Activated T-cell treated with anti-CD3 and anti-CD28 coated beads, Interleukin-2, amount 50 U/mL, for 4 hours (primary cell): ENCODE measurements around the gene STYK1. TPM values are rescaled to one million over a fixed set of nuclear protein-coding genes. Genes with fewer than 3 reads are reported as not detected.
"Not testable (repeated sequence)": the region's sequence is repeated elsewhere in the genome, so short reads cannot be mapped to it uniquely, and the experiment has no call there.

Experiments used
- ATAC-seq, 2 donors: fragments of 200-7000 bp; cut with Tn5 transposase; one replicate each; pipeline ENCODE4 v1.10.0; 2021
- DNase-seq: peaks from one replicate; pipeline ENCODE4 v3.0.0-alpha.2; 2020
- H3K27me3 Mint-ChIP-seq: one replicate; pipeline ENCODE4 v1.8.0; 2021; ENCODE audit warnings: low read depth, mixed read lengths
- H3K36me3 Mint-ChIP-seq: one replicate; pipeline ENCODE4 v1.8.0; 2022; ENCODE audit warnings: mixed read lengths; ENCODE audit not compliant: insufficient read depth
- H3K4me1 Mint-ChIP-seq: one replicate; pipeline ENCODE4 v1.8.0; 2021; ENCODE audit warnings: low read depth, mixed read lengths
- H3K4me3 Mint-ChIP-seq: one replicate; pipeline ENCODE4 v1.8.0; 2021; ENCODE audit warnings: mild to moderate bottlenecking, moderate library complexity, mixed read lengths
- H3K9me3 Mint-ChIP-seq: one replicate; pipeline ENCODE4 v1.8.0; 2021; ENCODE audit warnings: mixed read lengths
- total RNA-seq, 3 donors: library from RNA; stranded (reverse); gene quantifications; one replicate each; pipeline ENCODE4 v1.2.1, GENCODE V29; 2021

STYK1 gene
- total RNA-seq, 3 donors from 2014 or later = 0.25 to 0.33 (median 0.32) TPM

- Mint-ChIP-seq H3K4me3 (no peak overlapping the region), H3K36me3 (peaks cover 29% of the 10 kb centered on the region), H3K4me1 (no peaks in the 10 kb centered on the region), H3K9me3 (no peaks in the 10 kb centered on the region), H3K27me3 (no peaks in the 10 kb centered on the region)
- no peak for DNase-seq
- no peak for ATAC-seq
These were observed 78.0 kb downstream of the STYK1 start for GRCh38 chr12:10595881-10596280.

GRCh38 chr12:10590966-10591365, 82.9 kb downstream of the STYK1 start:
- Mint-ChIP-seq H3K36me3 (peaks cover 20% of the 10 kb centered on the region), H3K4me3 (no peak overlapping the region), H3K9me3 (no peaks in the 10 kb centered on the region), H3K27me3 (no peaks in the 10 kb centered on the region), H3K4me1 (no peaks in the 10 kb centered on the region)
- DNase-seq (no peak), ATAC-seq (no peak)

- Mint-ChIP-seq H3K9me3 (peaks cover 10% of the 10 kb centered on the region), H3K27me3 (no peaks in the 10 kb centered on the region), H3K4me3 (no peak overlapping the region), H3K36me3 (peaks cover 33% of the 10 kb centered on the region), H3K4me1 (no peaks in the 10 kb centered on the region)
- DNase-seq = no peak
- no peak for ATAC-seq
These were observed 89.4 kb downstream of the STYK1 start for GRCh38 chr12:10584415-10584814.

- H3K9me3 Mint-ChIP-seq = peaks cover 10% of the 10 kb centered on the region
- peaks cover 33% of the 10 kb centered on the region for H3K36me3 Mint-ChIP-seq
- no peak for ATAC-seq
These were observed 91.1 kb downstream of the STYK1 start for GRCh38 chr12:10582704-10583103.

GRCh38 chr12:10582133-10582532, 91.7 kb downstream of the STYK1 start:
- not testable (repeated sequence) for ATAC-seq, H3K27me3 Mint-ChIP-seq, DNase-seq, H3K9me3 Mint-ChIP-seq, H3K4me1 Mint-ChIP-seq, H3K4me3 Mint-ChIP-seq
- H3K36me3 Mint-ChIP-seq = peaks cover 30% of the 10 kb centered on the region

More at GRCh38 chr12:10582704-10583103, 91.1 kb downstream of the STYK1 start:
- H3K4me1 Mint-ChIP-seq = no peaks in the 10 kb centered on the region
- H3K4me3 Mint-ChIP-seq = no peak overlapping the region
- DNase-seq = no peak
- H3K27me3 Mint-ChIP-seq = no peaks in the 10 kb centered on the region

GRCh38 chr12:10574307-10574706, 99.5 kb downstream of the STYK1 start:
- H3K27me3 Mint-ChIP-seq = peaks cover 4% of the 10 kb centered on the region
- DNase-seq = no peak
- no peak for ATAC-seq
- H3K36me3 Mint-ChIP-seq = no peaks in the 10 kb centered on the region
- H3K4me3 Mint-ChIP-seq = no peak overlapping the region
- H3K9me3 Mint-ChIP-seq = no peaks in the 10 kb centered on the region
- peaks cover 2% of the 10 kb centered on the region for H3K4me1 Mint-ChIP-seq

- ATAC-seq, H3K4me1 Mint-ChIP-seq, DNase-seq, H3K4me3 Mint-ChIP-seq, H3K36me3 Mint-ChIP-seq, H3K9me3 Mint-ChIP-seq: not testable (repeated sequence)
- H3K27me3 Mint-ChIP-seq = peaks cover 12% of the 10 kb centered on the region
These were observed 101.8 kb downstream of the STYK1 start for GRCh38 chr12:10572021-10572490.

GRCh38 chr12:10571141-10571540, 102.7 kb downstream of the STYK1 start:
- DNase-seq (no peak), ATAC-seq (no peak)
- no peaks in the 10 kb centered on the region for H3K36me3 Mint-ChIP-seq
- H3K4me3 Mint-ChIP-seq = no peak overlapping the region
- peaks cover 12% of the 10 kb centered on the region for H3K27me3 Mint-ChIP-seq
- peaks cover 2% of the 10 kb centered on the region for H3K4me1 Mint-ChIP-seq
- no peaks in the 10 kb centered on the region for H3K9me3 Mint-ChIP-seq

Other genes with a start within 250 kb of the STYK1 start
- gene KLRC2, start 238.0 kb downstream of the STYK1 start, total RNA-seq = under 1 TPM; 0.47 to 0.94 (median 0.71) TPM
- gene KLRC1, start 220.7 kb downstream of the STYK1 start, total RNA-seq = 1 to 10 TPM in 2 of 3 donors, under 1 TPM in 1; 0.86 to 5.0 (median 1.5) TPM
- 1 to 10 TPM in 2 of 3 donors, under 1 TPM in 1; 0.68 to 6.7 (median 1.2) TPM for gene EIF2S3B, start 168.2 kb downstream of the STYK1 start, total RNA-seq
- 100 to 1,000 TPM in 1 of 3 donors, 10 to 100 TPM in 2; 78.1 to 104 (median 98.0) TPM for gene MAGOHB, start 60.4 kb downstream of the STYK1 start, total RNA-seq
- 100 to 1,000 TPM; 135 to 253 (median 179) TPM for gene YBX3, start 49.3 kb upstream of the STYK1 start, total RNA-seq
- gene TAS2R7, start 128.6 kb upstream of the STYK1 start, total RNA-seq = not detected
- gene TAS2R8, start 133.2 kb upstream of the STYK1 start, total RNA-seq = not detected
- not detected for gene TAS2R9, start 136.1 kb upstream of the STYK1 start, total RNA-seq
- gene TAS2R10, start 152.3 kb upstream of the STYK1 start, total RNA-seq = under 1 TPM in 2 of 3 donors, not detected in 1; 0.18 to 0.19 TPM
- 1 to 10 TPM in 1 of 3 donors, under 1 TPM in 2; 0.32 to 1.3 (median 0.91) TPM for gene PRR4, start 175.4 kb upstream of the STYK1 start, total RNA-seq
- gene PRH1, start 210.2 kb upstream of the STYK1 start, total RNA-seq = 10 to 100 TPM in 2 of 3 donors, 1 to 10 TPM in 1; 8.6 to 12.5 (median 10.4) TPM
- gene TAS2R13, start 235.5 kb upstream of the STYK1 start, total RNA-seq = under 1 TPM; 0.19 to 0.26 (median 0.23) TPM